ENCODE measurements around the gene UPF3A.

The UPF3A gene

GRCh38 chr13:114275304-114275703 lies 6.1 kb upstream of the UPF3A start:
- H3K27me3 Mint-ChIP-seq (ENCODE audit: low read depth): no peaks in the 10 kb centered on the region
- no peaks in the 10 kb centered on the region for H3K9me3 Mint-ChIP-seq
- H3K36me3 Mint-ChIP-seq (ENCODE audit: low read depth): peaks cover 38% of the 10 kb centered on the region
- no peak overlapping the region for H3K27ac Mint-ChIP-seq
- peaks cover 18% of the 10 kb centered on the region for H3K4me1 Mint-ChIP-seq (ENCODE audit: low read depth)
- H3K4me3 Mint-ChIP-seq: no peak overlapping the region

GRCh38 chr13:114279146-114279545 lies 2.3 kb upstream of the UPF3A start:
- Mint-ChIP-seq H3K4me3 (no peak overlapping the region), H3K4me1 (ENCODE audit: low read depth) (peaks cover 33% of the 10 kb centered on the region), H3K27me3 (ENCODE audit: low read depth) (no peaks in the 10 kb centered on the region), H3K36me3 (ENCODE audit: low read depth) (peaks cover 20% of the 10 kb centered on the region), H3K27ac (peak overlapping the region; percentile 83), H3K9me3 (no peaks in the 10 kb centered on the region)

GRCh38 chr13:114279758-114280355 lies 1.5 kb upstream of the UPF3A start:
- Mint-ChIP-seq H3K27ac (peak overlapping the region; percentile 83), H3K4me3 (peak overlapping the region; percentile 64), H3K36me3 (ENCODE audit: low read depth) (peaks cover 18% of the 10 kb centered on the region), H3K27me3 (ENCODE audit: low read depth) (no peaks in the 10 kb centered on the region), H3K4me1 (ENCODE audit: low read depth) (peaks cover 34% of the 10 kb centered on the region), H3K9me3 (no peaks in the 10 kb centered on the region)

GRCh38 chr13:114282041-114282670 lies 755 bp downstream of the UPF3A start:
- Mint-ChIP-seq H3K27me3 (ENCODE audit: low read depth) (no peaks in the 10 kb centered on the region), H3K4me1 (ENCODE audit: low read depth) (peaks cover 38% of the 10 kb centered on the region), H3K9me3 (no peaks in the 10 kb centered on the region), H3K36me3 (ENCODE audit: low read depth) (peaks cover 22% of the 10 kb centered on the region), H3K27ac (peak overlapping the region; percentile 87), H3K4me3 (peak overlapping the region; percentile 89)

GRCh38 chr13:114283576-114283975 lies 2.2 kb downstream of the UPF3A start:
- Mint-ChIP-seq H3K27me3 (ENCODE audit: low read depth) (no peaks in the 10 kb centered on the region), H3K4me1 (ENCODE audit: low read depth) (peaks cover 38% of the 10 kb centered on the region), H3K27ac (peak overlapping the region; percentile 12), H3K9me3 (no peaks in the 10 kb centered on the region), H3K4me3 (peak overlapping the region; percentile 58), H3K36me3 (ENCODE audit: low read depth) (peaks cover 19% of the 10 kb centered on the region)

GRCh38 chr13:114284680-114285079 lies 3.3 kb downstream of the UPF3A start:
- peaks cover 31% of the 10 kb centered on the region for H3K4me1 Mint-ChIP-seq (ENCODE audit: low read depth)

GRCh38 chr13:114285166-114285808 lies 3.9 kb downstream of the UPF3A start:
- Mint-ChIP-seq H3K36me3 (ENCODE audit: low read depth) (peaks cover 18% of the 10 kb centered on the region), H3K4me1 (ENCODE audit: low read depth) (peaks cover 26% of the 10 kb centered on the region), H3K9me3 (no peaks in the 10 kb centered on the region), H3K27ac (no peak overlapping the region), H3K27me3 (ENCODE audit: low read depth) (no peaks in the 10 kb centered on the region), H3K4me3 (no peak overlapping the region)

More at GRCh38 chr13:114284680-114285079, 3.3 kb downstream of the UPF3A start:
- H3K9me3 Mint-ChIP-seq: no peaks in the 10 kb centered on the region
- H3K36me3 Mint-ChIP-seq (ENCODE audit: low read depth): peaks cover 18% of the 10 kb centered on the region
- H3K27me3 Mint-ChIP-seq (ENCODE audit: low read depth): no peaks in the 10 kb centered on the region
- no peak overlapping the region for H3K27ac Mint-ChIP-seq
- no peak overlapping the region for H3K4me3 Mint-ChIP-seq

GRCh38 chr13:114286808-114287207 lies 5.4 kb downstream of the UPF3A start:
- no peak overlapping the region for H3K4me3 Mint-ChIP-seq
- no peaks in the 10 kb centered on the region for H3K9me3 Mint-ChIP-seq
- H3K4me1 Mint-ChIP-seq (ENCODE audit: low read depth): peaks cover 21% of the 10 kb centered on the region
- no peaks in the 10 kb centered on the region for H3K27me3 Mint-ChIP-seq (ENCODE audit: low read depth)
- peaks cover 24% of the 10 kb centered on the region for H3K36me3 Mint-ChIP-seq (ENCODE audit: low read depth)
- no peak overlapping the region for H3K27ac Mint-ChIP-seq

- H3K36me3 Mint-ChIP-seq (ENCODE audit: low read depth): peaks cover 30% of the 10 kb centered on the region
- H3K27me3 Mint-ChIP-seq (ENCODE audit: low read depth): no peaks in the 10 kb centered on the region
- no peak overlapping the region for H3K4me3 Mint-ChIP-seq
- H3K27ac Mint-ChIP-seq: peak overlapping the region; percentile 41
- no peaks in the 10 kb centered on the region for H3K9me3 Mint-ChIP-seq
- H3K4me1 Mint-ChIP-seq (ENCODE audit: low read depth): peaks cover 18% of the 10 kb centered on the region
Measured at GRCh38 chr13:114288157-114288591, 6.8 kb downstream of the UPF3A start.

GRCh38 chr13:114296448-114296847 lies 15.0 kb downstream of the UPF3A start:
- peaks cover 22% of the 10 kb centered on the region for H3K36me3 Mint-ChIP-seq (ENCODE audit: low read depth)
- H3K27ac Mint-ChIP-seq: no peak overlapping the region
- H3K27me3 Mint-ChIP-seq (ENCODE audit: low read depth): no peaks in the 10 kb centered on the region
- peaks cover 1% of the 10 kb centered on the region for H3K4me1 Mint-ChIP-seq (ENCODE audit: low read depth)
- no peaks in the 10 kb centered on the region for H3K9me3 Mint-ChIP-seq
- no peak overlapping the region for H3K4me3 Mint-ChIP-seq

- Mint-ChIP-seq H3K4me1 (ENCODE audit: low read depth) (no peaks in the 10 kb centered on the region), H3K27ac (no peak overlapping the region), H3K4me3 (no peak overlapping the region), H3K27me3 (ENCODE audit: low read depth) (no peaks in the 10 kb centered on the region), H3K9me3 (no peaks in the 10 kb centered on the region), H3K36me3 (ENCODE audit: low read depth) (peaks cover 20% of the 10 kb centered on the region)
Measured at GRCh38 chr13:114296902-114297301, 15.5 kb downstream of the UPF3A start.

- H3K27me3 Mint-ChIP-seq (ENCODE audit: low read depth): no peaks in the 10 kb centered on the region
- no peak overlapping the region for H3K4me3 Mint-ChIP-seq
- H3K36me3 Mint-ChIP-seq (ENCODE audit: low read depth): peaks cover 17% of the 10 kb centered on the region
- H3K9me3 Mint-ChIP-seq: no peaks in the 10 kb centered on the region
- H3K27ac Mint-ChIP-seq: no peak overlapping the region
- H3K4me1 Mint-ChIP-seq (ENCODE audit: low read depth): no peaks in the 10 kb centered on the region
Measured at GRCh38 chr13:114298866-114299265, 17.5 kb downstream of the UPF3A start.

GRCh38 chr13:114299604-114300305 lies 18.4 kb downstream of the UPF3A start:
- no peak overlapping the region for H3K4me3 Mint-ChIP-seq
- H3K27ac Mint-ChIP-seq: no peak overlapping the region
- H3K9me3 Mint-ChIP-seq: no peaks in the 10 kb centered on the region
- peaks cover 17% of the 10 kb centered on the region for H3K36me3 Mint-ChIP-seq (ENCODE audit: low read depth)
- no peaks in the 10 kb centered on the region for H3K4me1 Mint-ChIP-seq (ENCODE audit: low read depth)
- no peaks in the 10 kb centered on the region for H3K27me3 Mint-ChIP-seq (ENCODE audit: low read depth)

- Mint-ChIP-seq H3K4me1 (ENCODE audit: low read depth) (no peaks in the 10 kb centered on the region), H3K9me3 (no peaks in the 10 kb centered on the region), H3K36me3 (ENCODE audit: low read depth) (peaks cover 18% of the 10 kb centered on the region), H3K27ac (no peak overlapping the region), H3K4me3 (no peak overlapping the region), H3K27me3 (ENCODE audit: low read depth) (no peaks in the 10 kb centered on the region)
Measured at GRCh38 chr13:114303700-114304327, 22.4 kb downstream of the UPF3A start.

Measured in T-helper 1 cell treated with Interleukin-12 subunit alpha and Interleukin-12 subunit beta and Interleukin-4 antibody, amounts not matched to agents 30 μg/mL and 1 μg/mL, for 36 hours (primary cell).